GM12892 (cell line): ENCODE measurements around the gene KRT2.

Experiments
- DNase-seq: peaks from one replicate; pipeline ENCODE4 v3.0.0; 2011; ENCODE audit not compliant: insufficient read length
- FAIRE-seq: peaks from 2 replicates; lab custom pipeline; 2011; peaks lifted over from hg19 to GRCh38; lab: Jason Lieb, UNC
- POLR2A ChIP-seq: IDR thresholded peaks from 2 replicates; pipeline ENCODE4 v1.6.1; 2011; ENCODE audit warnings: low read depth, low read length, control low read depth
- POLR2AphosphoS5 ChIP-seq: IDR thresholded peaks from 2 replicates; pipeline ENCODE4 v1.6.1; 2011; ENCODE audit warnings: low read depth, low read length, control low read depth
- TAF1 ChIP-seq: IDR thresholded peaks from 2 replicates; pipeline ENCODE4 v1.6.1; 2011; ENCODE audit warnings: low read depth, mild to moderate bottlenecking, control low read depth, low read length, borderline replicate concordance

Gene KRT2

GRCh38 chr12:52618216-52618615, 33.8 kb downstream of the KRT2 start, which contains the start of gene KRT73:
TSS of gene KRT73 (minus strand) at chr12:52618559. CDS start at chr12:52618524, 35 bp downstream.
- DNase-seq = no peak
- FAIRE-seq = no peak
- TF ChIP-seq POLR2A (no peak), TAF1 (no peak), POLR2AphosphoS5 (no peak)

DNA sequence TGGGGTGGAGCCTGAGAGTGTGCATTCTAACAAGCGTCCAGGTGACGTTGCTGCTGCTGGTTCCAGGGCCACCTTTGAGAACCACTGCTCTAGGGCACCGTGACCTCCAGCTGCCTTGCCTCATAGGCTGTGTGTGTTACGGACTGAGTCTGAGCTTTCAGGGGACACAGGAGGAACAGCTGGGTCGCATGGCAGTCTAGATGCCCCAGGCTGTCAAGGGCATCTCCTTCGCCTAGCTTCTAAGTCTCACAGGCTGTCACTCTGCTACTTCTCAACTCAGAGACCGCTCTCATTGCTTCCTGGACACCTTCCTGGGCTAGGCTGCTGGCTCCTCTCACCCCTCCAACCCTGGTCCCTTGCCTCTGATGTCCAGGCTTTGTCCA, 34.6 kb downstream of the KRT2 start:
- TF ChIP-seq POLR2AphosphoS5 = no peak
- no peak for TF ChIP-seq POLR2A
- TF ChIP-seq TAF1 = no peak
- FAIRE-seq = no peak
- DNase-seq = no peak

DNA sequence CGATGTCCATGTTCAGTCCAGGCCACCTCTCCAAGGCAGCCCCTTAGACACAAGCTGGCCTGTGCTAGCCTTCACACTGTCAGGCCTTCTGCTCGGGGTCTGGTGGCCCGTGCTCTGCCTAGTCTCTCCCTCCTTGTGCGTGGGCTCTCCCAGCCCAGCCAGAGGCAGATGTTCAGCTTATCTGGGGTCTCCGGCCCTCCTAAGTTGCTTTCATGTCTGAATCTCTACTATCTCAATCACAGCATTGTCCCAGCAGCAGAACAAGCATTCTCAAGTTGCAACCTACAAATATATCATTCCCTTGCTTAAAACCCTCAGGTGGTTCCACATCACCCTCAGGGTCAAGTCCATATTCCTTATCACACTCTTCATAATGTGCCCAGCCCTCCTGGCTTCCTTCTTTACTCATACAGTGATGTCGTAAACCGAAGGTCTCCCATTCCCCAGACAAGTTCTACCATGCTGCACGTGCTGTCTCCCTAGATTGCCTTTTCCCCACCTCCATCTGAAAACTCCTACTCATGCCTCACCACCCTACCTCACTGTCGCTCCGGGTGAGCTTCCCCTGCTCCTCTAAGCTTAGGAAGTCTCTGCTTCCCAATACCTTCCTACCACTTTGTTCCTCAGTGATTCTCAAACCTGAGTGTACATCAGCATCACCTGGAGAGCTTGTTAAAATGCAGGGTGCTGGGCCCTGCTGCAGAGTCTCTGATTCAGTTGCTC, 35.2 kb downstream of the KRT2 start:
- DNase-seq (no peak), FAIRE-seq (no peak)
- TF ChIP-seq POLR2A = no peak
- no peak for TF ChIP-seq TAF1
- TF ChIP-seq POLR2AphosphoS5 = no peak

DNA sequence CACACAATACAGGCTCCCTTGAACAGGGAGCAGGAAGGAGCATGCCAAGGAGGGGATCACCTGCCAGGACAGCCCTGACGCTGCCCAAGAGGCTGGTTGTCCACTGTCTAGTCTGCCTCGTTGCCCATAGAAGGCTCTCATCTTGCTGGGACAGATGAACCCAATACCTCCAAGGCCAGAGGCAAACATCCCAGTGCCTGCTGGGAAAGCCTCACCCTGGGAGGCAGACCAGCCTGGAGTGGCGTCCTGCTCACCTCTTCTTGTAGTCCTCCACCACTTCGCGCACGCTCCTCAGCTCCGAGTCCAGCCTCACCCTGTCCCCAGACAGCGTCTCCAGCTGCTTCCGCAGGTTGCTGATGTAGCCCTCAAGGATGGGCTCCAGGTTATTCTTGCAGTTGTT, 36.1 kb downstream of the KRT2 start:
- FAIRE-seq (no peak), DNase-seq (no peak)
- TF ChIP-seq POLR2AphosphoS5 = no peak
- TF ChIP-seq POLR2A = no peak
- no peak for TF ChIP-seq TAF1

- DNase-seq (no peak), FAIRE-seq (no peak)
- TF ChIP-seq POLR2A = no peak
- no peak for TF ChIP-seq TAF1
- no peak for TF ChIP-seq POLR2AphosphoS5
Observed at GRCh38 chr12:52615208-52615868, 36.7 kb downstream of the KRT2 start.

GRCh38 chr12:52614381-52615207, 37.4 kb downstream of the KRT2 start:
- FAIRE-seq (no peak), DNase-seq (no peak)
- TF ChIP-seq POLR2AphosphoS5 = no peak

- TF ChIP-seq POLR2A (no peak), POLR2AphosphoS5 (no peak), TAF1 (no peak)
- no peak for DNase-seq
- FAIRE-seq = no peak
Observed at GRCh38 chr12:52613384-52614030, 38.5 kb downstream of the KRT2 start.

DNA sequence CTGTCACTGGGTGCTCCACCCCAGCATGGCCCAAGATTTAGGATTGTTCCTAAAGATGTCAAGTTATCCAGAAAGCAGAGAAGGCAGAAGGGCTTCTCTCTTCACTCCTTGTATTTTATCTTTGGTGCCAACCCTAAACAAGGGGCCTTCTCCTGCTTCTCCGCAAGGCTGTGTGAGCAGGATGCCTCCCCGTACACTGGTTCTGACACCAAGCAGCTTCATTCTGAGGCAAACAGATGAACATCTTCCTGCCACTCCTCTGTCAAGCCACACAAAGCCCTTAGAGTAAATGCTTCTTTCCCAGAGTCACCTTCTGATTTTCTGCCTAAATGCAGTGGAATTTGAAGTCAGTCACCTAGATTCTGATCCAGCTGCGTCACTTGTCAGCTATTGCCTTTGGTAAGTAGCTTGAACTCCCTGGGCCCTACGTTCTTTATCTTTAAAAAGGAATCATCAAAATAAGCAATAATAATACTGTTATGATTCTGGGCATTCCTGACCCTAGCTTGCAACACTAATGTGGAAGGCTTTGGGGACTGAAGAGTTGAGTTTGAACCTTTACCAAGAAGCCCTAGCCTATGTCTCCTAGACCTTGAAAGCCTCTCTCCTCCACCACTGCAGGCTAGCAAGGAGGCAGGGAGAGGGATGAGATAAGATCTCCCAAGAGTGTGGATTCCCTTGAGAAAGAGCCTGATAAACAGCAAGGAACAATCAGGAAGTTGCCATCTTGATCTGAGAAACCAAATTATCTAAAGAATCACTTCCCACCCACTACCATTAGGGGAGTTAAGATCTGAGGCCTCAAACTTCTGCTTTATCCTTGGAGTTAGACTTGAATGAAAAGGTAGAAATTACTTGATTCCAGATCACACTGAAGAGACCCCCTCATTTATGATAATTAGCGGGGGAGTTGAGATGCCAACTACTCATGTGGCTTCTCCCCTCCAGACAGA, 39.3 kb downstream of the KRT2 start:
- FAIRE-seq = no peak
- DNase-seq = no peak
- TF ChIP-seq POLR2AphosphoS5 (no peak), POLR2A (no peak), TAF1 (no peak)

DNA sequence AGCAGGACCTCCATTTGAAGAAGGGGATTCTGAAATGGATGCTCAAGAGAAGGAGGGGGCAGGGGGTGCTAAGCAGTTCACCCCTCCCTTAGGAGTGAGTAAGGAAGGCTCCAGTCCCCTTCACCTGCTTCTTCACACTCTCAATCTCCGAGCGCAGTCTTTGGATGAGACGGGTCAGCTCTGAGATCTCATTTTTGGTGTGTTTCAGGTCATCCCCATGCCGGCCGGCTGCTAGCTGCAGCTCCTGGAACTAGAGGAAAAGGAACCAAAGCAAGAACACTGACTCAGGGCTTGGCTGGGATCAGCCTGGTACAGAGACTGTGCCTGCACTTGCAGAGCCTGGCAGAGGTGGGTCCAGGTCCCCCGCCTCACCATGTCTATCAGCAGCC, 40.9 kb downstream of the KRT2 start:
- no peak for FAIRE-seq

GRCh38 chr12:52608826-52609630, 43.0 kb downstream of the KRT2 start:
- TF ChIP-seq POLR2AphosphoS5 (no peak), TAF1 (no peak), POLR2A (no peak)
- no peak for FAIRE-seq

More for the DNA sequence above, 40.9 kb downstream of the KRT2 start:
- no peak for DNase-seq
- TF ChIP-seq POLR2A (no peak), TAF1 (no peak), POLR2AphosphoS5 (no peak)

GRCh38 chr12:52608161-52608560, 43.9 kb downstream of the KRT2 start:
- TF ChIP-seq POLR2A = no peak
- TF ChIP-seq TAF1 = no peak
- TF ChIP-seq POLR2AphosphoS5 = no peak
- no peak for FAIRE-seq

More at GRCh38 chr12:52608826-52609630, 43.0 kb downstream of the KRT2 start:
- no peak for DNase-seq

More at GRCh38 chr12:52608161-52608560, 43.9 kb downstream of the KRT2 start:
- no peak for DNase-seq
